HCT116 (cell line): ENCODE results near the gene NFX1. TPM values are rescaled to one million over a fixed set of nuclear protein-coding genes. Genes with fewer than 3 reads are reported as not detected.

Source experiments
- ATAC-seq: fragments of 200-7000 bp; cut with Tn5 transposase; 2 replicates; pipeline ENCODE4 v1.9.1; 2020; ENCODE audit warnings: mild to moderate bottlenecking, moderate library complexity
- BruUV-seq: library from RNA; stranded (reverse); fragments of 400-500 nt; replicated peaks from 2 replicates; lab custom pipeline; 2021; lab: Mats Ljungman, UMichigan
- CTCF ChIA-PET: fragments of 300-600 bp; sonication (Branson Sonifier 250); formaldehyde crosslinking; loops from one replicate; lab custom pipeline; 2021; ENCODE audit warnings: antibody characterized with exemption; lab: Charles Lee
- POLR2A ChIA-PET: fragments of 300-600, 350-600 bp; sonication (Branson Sonifier 250); formaldehyde crosslinking; loops from one replicate; lab custom pipeline; 2021; ENCODE audit warnings: antibody characterized with exemption; lab: Charles Lee
- RAD21 ChIA-PET, 2 experiments: fragments of 300-600 bp; sonication (Branson Sonifier 250); formaldehyde crosslinking; loops; one replicate each; lab custom pipeline; 2023; ENCODE audit warnings: low total read pairs in 2 of 2; ENCODE audit not compliant: uncharacterized antibody in 2 of 2, unreplicated experiment in 2 of 2, low non-redundant PET in 1 of 2; lab: Charles Lee
- DNase-seq: peaks from one replicate; pipeline ENCODE4 v3.0.0-alpha.2; 2010; ENCODE audit warnings: low read depth, low spot score
- H2AFZ ChIP-seq: fragments of 200-600 bp; shearing (Covaris generic), sonication (generic); 2 replicates; pipeline ENCODE4 v1.6.1; 2017; ENCODE audit warnings: low read depth, mixed run types, mixed read lengths, antibody characterized with exemption, low read length; ENCODE audit not compliant: poor library complexity, severe bottlenecking
- H3K27ac ChIP-seq: 2 replicates; pipeline ENCODE4 v1.5.1; 2012; ENCODE audit warnings: low read depth, low read length
- H3K27me3 ChIP-seq: fragments of 200-600 bp; sonication (generic); 2 replicates; pipeline ENCODE4 v1.6.1; 2016; ENCODE audit warnings: mixed run types, low read length, mixed read lengths; ENCODE audit not compliant: insufficient read depth
- H3K36me3 ChIP-seq, 2 experiments: fragments of 200-500 bp in 1 of 2; fragments of 200-600 bp in 1 of 2; sonication (Bioruptor generic) in 1 of 2; sonication (generic) in 1 of 2; 2 replicates each; pipeline versions ENCODE4 v1.5.1 to v1.6.1; 2014 to 2016; ENCODE audit warnings: low read length in 2 of 2, inconsistent platforms in 1 of 2, mixed read lengths in 1 of 2, mixed run types in 1 of 2; ENCODE audit not compliant: insufficient read depth in 2 of 2, control insufficient read depth in 1 of 2
- H3K4me1 ChIP-seq, 2 experiments: fragments of 200-600 bp in 1 of 2; sonication (generic) in 1 of 2; 2 replicates each; pipeline versions ENCODE4 v1.5.1 to v1.6.1; 2012 to 2017; ENCODE audit warnings: low read length in 2 of 2, inconsistent platforms in 1 of 2, mild to moderate bottlenecking in 1 of 2, mixed read lengths in 1 of 2, mixed run types in 1 of 2, moderate library complexity in 1 of 2; ENCODE audit not compliant: insufficient read depth in 2 of 2, control insufficient read depth in 1 of 2
- H3K4me2 ChIP-seq: fragments of 200-600 bp; sonication (generic); 2 replicates; pipeline ENCODE4 v1.6.1; 2017; ENCODE audit warnings: mixed run types, low read length, mixed read lengths
- H3K4me3 ChIP-seq, 2 experiments: fragments of 200-600 bp in 1 of 2; sonication (generic) in 1 of 2; replicated peaks in 1 of 2; 2 replicates each; pipeline ENCODE4 v1.5.1; 2011 to 2016; ENCODE audit warnings: low read length in 2 of 2, control low read depth in 1 of 2, low read depth in 1 of 2, mild to moderate bottlenecking in 1 of 2, mixed read lengths in 1 of 2, mixed run types in 1 of 2
- H3K79me2 ChIP-seq: fragments of 200-600 bp; sonication (generic); 2 replicates; pipeline ENCODE4 v1.6.1; 2017; ENCODE audit warnings: mild to moderate bottlenecking, mixed run types, low read length, moderate library complexity, mixed read lengths; ENCODE audit not compliant: insufficient read depth
- H3K9ac ChIP-seq: fragments of 200-600 bp; sonication (generic); 2 replicates; pipeline ENCODE4 v1.6.1; 2016; ENCODE audit warnings: low read length, mixed read lengths
- H3K9me2 ChIP-seq: fragments of 200-600 bp; sonication (generic), shearing (Covaris generic); 2 replicates; pipeline ENCODE4 v1.6.1; 2017; ENCODE audit warnings: mixed run types, mild to moderate bottlenecking, moderate library complexity; ENCODE audit not compliant: insufficient read depth
- H3K9me3 ChIP-seq, 2 experiments: fragments of 200-500 bp in 1 of 2; fragments of 200-600 bp in 1 of 2; sonication (Bioruptor generic) in 1 of 2; sonication (generic) in 1 of 2; 2 replicates each; pipeline ENCODE4 v1.6.1; 2014 to 2017; ENCODE audit warnings: low read length in 2 of 2, mixed read lengths in 2 of 2, inconsistent platforms in 1 of 2, low read depth in 1 of 2, mild to moderate bottlenecking in 1 of 2, mixed run types in 1 of 2, moderate library complexity in 1 of 2; ENCODE audit not compliant: control insufficient read depth in 1 of 2, insufficient read depth in 1 of 2
- H4K20me1 ChIP-seq: fragments of 200-600 bp; sonication (generic), shearing (Covaris generic); 2 replicates; pipeline ENCODE4 v1.6.1; 2017; ENCODE audit warnings: mixed run types, mild to moderate bottlenecking, moderate library complexity; ENCODE audit not compliant: insufficient read depth
- CBX3 ChIP-seq: IDR thresholded peaks from 2 replicates; pipeline ENCODE4 v1.6.1; 2012; ENCODE audit warnings: low read depth
- CEBPB ChIP-seq: IDR thresholded peaks from 2 replicates; pipeline ENCODE4 v1.6.1; 2012; ENCODE audit warnings: low read depth
- CTCF ChIP-seq, 3 experiments: fragments of 200-600 bp in 1 of 3; sonication (generic) in 1 of 3; IDR thresholded peaks in 2 of 3; conservative IDR thresholded peaks in 1 of 3; 2 replicates each; pipeline ENCODE4 v1.5.1; 2012 to 2017; ENCODE audit warnings: low read depth in 2 of 3, low read length in 2 of 3, antibody characterized with exemption in 1 of 3, borderline replicate concordance in 1 of 3, control low read depth in 1 of 3, mild to moderate bottlenecking in 1 of 3, mixed read lengths in 1 of 3, mixed run types in 1 of 3, moderate library complexity in 1 of 3; ENCODE audit not compliant: insufficient read depth in 1 of 3
- EGR1 ChIP-seq: IDR thresholded peaks from 2 replicates; pipeline ENCODE4 v1.6.1; 2012; ENCODE audit warnings: low read depth
- ELF1 ChIP-seq: IDR thresholded peaks from 2 replicates; pipeline ENCODE4 v1.6.1; 2012; ENCODE audit warnings: low read depth, borderline replicate concordance
- EZH2phosphoT487 ChIP-seq: fragments of 200-600 bp; IDR thresholded peaks from 2 replicates; pipeline ENCODE4 v1.6.1; 2018; ENCODE audit warnings: antibody characterized with exemption, borderline replicate concordance
- FOSL1 ChIP-seq: IDR thresholded peaks from 2 replicates; pipeline ENCODE4 v1.6.1; 2012; ENCODE audit warnings: low read depth
- JUND ChIP-seq: IDR thresholded peaks from 2 replicates; pipeline ENCODE4 v1.6.1; 2012
- MAX ChIP-seq: IDR thresholded peaks from 2 replicates; pipeline ENCODE4 v1.6.1; 2012
- POLR2A ChIP-seq: IDR thresholded peaks from 2 replicates; pipeline ENCODE4 v1.7.0; 2011; ENCODE audit warnings: borderline replicate concordance; ENCODE audit not compliant: insufficient read depth, insufficient read length; ENCODE audit errors: extremely low read depth
- RAD21 ChIP-seq: IDR thresholded peaks from 2 replicates; pipeline ENCODE4 v1.6.1; 2012; ENCODE audit warnings: low read depth, mild to moderate bottlenecking
- SIN3A ChIP-seq: IDR thresholded peaks from 2 replicates; pipeline ENCODE4 v1.6.1; 2012; ENCODE audit warnings: low read depth
- intact Hi-C: fragments of 100-400 bp; cut with micrococcal nuclease; formaldehyde crosslinking; loops from 2 replicates; pipeline ENCODE4 v1.10.0; 2022
- total RNA-seq: library from RNA; stranded (reverse); gene quantifications from one replicate; pipeline ENCODE4 v1.2.1, GENCODE V29; 2021; ENCODE audit not compliant: unreplicated experiment
- TF ChIP-seq, protein P1 (sequence below): IDR thresholded peaks from 2 replicates; pipeline ENCODE4 v1.6.1; 2012; ENCODE audit warnings: low read depth

The NFX1 gene
- total RNA-seq, 1 experiment from 2014 or later: 31.7 TPM

GRCh38 chr9:33318781-33319180 is 28.5 kb downstream of the NFX1 start (continued):
- TF ChIP-seq MAX (no peak), EGR1 (no peak), EZH2phosphoT487 (no peak)

- no TSS peak for BruUV-seq
- no peak; the same call in 1 of the 2 replicates for ATAC-seq
- POLR2A ChIA-PET: no interaction called here
Measured at GRCh38 chr9:33320230-33320567, 29.9 kb downstream of the NFX1 start.

More at GRCh38 chr9:33320230-33320567, 29.9 kb downstream of the NFX1 start:
- peak overlapping the region; percentile 28; the same call in 1 of the 2 replicates for H3K9ac ChIP-seq
- TF ChIP-seq POLR2A (no peak), ELF1 (no peak), CTCF (IDR thresholded peaks at IDR 0.05 in 2 of 3, conservative IDR thresholded peaks at IDR 0.05 in 1 of 3; ENCODE audit: borderline replicate concordance in 1 of 3, insufficient read depth in 1 of 3, low read depth in 2 of 3, low read length in 2 of 3) (no peak), MAX (no peak), CBX3 (no peak), JUND (no peak), RAD21 (no peak), CEBPB (no peak), FOSL1 (no peak), SIN3A (no peak)
- TF ChIP-seq, protein P1, sequence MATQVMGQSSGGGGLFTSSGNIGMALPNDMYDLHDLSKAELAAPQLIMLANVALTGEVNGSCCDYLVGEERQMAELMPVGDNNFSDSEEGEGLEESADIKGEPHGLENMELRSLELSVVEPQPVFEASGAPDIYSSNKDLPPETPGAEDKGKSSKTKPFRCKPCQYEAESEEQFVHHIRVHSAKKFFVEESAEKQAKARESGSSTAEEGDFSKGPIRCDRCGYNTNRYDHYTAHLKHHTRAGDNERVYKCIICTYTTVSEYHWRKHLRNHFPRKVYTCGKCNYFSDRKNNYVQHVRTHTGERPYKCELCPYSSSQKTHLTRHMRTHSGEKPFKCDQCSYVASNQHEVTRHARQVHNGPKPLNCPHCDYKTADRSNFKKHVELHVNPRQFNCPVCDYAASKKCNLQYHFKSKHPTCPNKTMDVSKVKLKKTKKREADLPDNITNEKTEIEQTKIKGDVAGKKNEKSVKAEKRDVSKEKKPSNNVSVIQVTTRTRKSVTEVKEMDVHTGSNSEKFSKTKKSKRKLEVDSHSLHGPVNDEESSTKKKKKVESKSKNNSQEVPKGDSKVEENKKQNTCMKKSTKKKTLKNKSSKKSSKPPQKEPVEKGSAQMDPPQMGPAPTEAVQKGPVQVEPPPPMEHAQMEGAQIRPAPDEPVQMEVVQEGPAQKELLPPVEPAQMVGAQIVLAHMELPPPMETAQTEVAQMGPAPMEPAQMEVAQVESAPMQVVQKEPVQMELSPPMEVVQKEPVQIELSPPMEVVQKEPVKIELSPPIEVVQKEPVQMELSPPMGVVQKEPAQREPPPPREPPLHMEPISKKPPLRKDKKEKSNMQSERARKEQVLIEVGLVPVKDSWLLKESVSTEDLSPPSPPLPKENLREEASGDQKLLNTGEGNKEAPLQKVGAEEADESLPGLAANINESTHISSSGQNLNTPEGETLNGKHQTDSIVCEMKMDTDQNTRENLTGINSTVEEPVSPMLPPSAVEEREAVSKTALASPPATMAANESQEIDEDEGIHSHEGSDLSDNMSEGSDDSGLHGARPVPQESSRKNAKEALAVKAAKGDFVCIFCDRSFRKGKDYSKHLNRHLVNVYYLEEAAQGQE: no peak
- H3K4me2 ChIP-seq: peak overlapping the region; percentile 48
- peaks cover 0 to 11% of the 10 kb centered on the region in 2 experiments; a peak in 2 of 4 replicates for H3K4me1 ChIP-seq
- H3K4me3 ChIP-seq: no peak overlapping the region
- no peaks in the 10 kb centered on the region for H3K27me3 ChIP-seq
- peaks cover 29 to 51% of the 10 kb centered on the region in 2 experiments for H3K36me3 ChIP-seq
- H2AFZ ChIP-seq: no peak overlapping the region
- H4K20me1 ChIP-seq: no peaks in the 10 kb centered on the region
- RAD21 ChIA-PET: no interaction called here
- H3K27ac ChIP-seq: peak overlapping the region; percentile 37; the same call in 1 of the 2 replicates
- intact Hi-C loops: no loop called here
- H3K9me2 ChIP-seq: no peaks in the 10 kb centered on the region
- CTCF ChIA-PET: interaction anchor here (0.6 kb wide), 1 partner anchor 133 kb away, joined by 3 read pairs; no protein-coding TSS in a partner anchor
- H3K79me2 ChIP-seq: 0 out of 2 replicates have a peak, but pooled peaks cover 7% of the 10 kb centered on the region
- DNase-seq: no peak
- H3K9me3 ChIP-seq: no peaks in the 10 kb centered on the region
